HCT116 (cell line): ENCODE measurements around the gene QKI. TPM values are rescaled to one million over a fixed set of nuclear protein-coding genes. Genes with fewer than 3 reads are reported as not detected.

Experiments used
- ATAC-seq: fragments of 200-7000 bp; cut with Tn5 transposase; 2 replicates; pipeline ENCODE4 v1.9.1; 2020; ENCODE audit warnings: mild to moderate bottlenecking, moderate library complexity
- BruUV-seq: library from RNA; stranded (reverse); fragments of 400-500 nt; replicated peaks from 2 replicates; lab custom pipeline; 2021; lab: Mats Ljungman, UMichigan
- CTCF ChIA-PET: fragments of 300-600 bp; sonication (Branson Sonifier 250); formaldehyde crosslinking; loops from one replicate; lab custom pipeline; 2021; ENCODE audit warnings: antibody characterized with exemption; lab: Charles Lee
- POLR2A ChIA-PET: fragments of 300-600, 350-600 bp; sonication (Branson Sonifier 250); formaldehyde crosslinking; loops from one replicate; lab custom pipeline; 2021; ENCODE audit warnings: antibody characterized with exemption; lab: Charles Lee
- RAD21 ChIA-PET, 2 experiments: fragments of 300-600 bp; sonication (Branson Sonifier 250); formaldehyde crosslinking; loops; one replicate each; lab custom pipeline; 2023; ENCODE audit warnings: low total read pairs in 2 of 2; ENCODE audit not compliant: uncharacterized antibody in 2 of 2, unreplicated experiment in 2 of 2, low non-redundant PET in 1 of 2; lab: Charles Lee
- DNase-seq: peaks from one replicate; pipeline ENCODE4 v3.0.0-alpha.2; 2010; ENCODE audit warnings: low read depth, low spot score
- H2AFZ ChIP-seq: fragments of 200-600 bp; shearing (Covaris generic), sonication (generic); 2 replicates; pipeline ENCODE4 v1.6.1; 2017; ENCODE audit warnings: low read depth, mixed run types, mixed read lengths, antibody characterized with exemption, low read length; ENCODE audit not compliant: poor library complexity, severe bottlenecking
- H3K27ac ChIP-seq: 2 replicates; pipeline ENCODE4 v1.5.1; 2012; ENCODE audit warnings: low read depth, low read length
- H3K27me3 ChIP-seq: fragments of 200-600 bp; sonication (generic); 2 replicates; pipeline ENCODE4 v1.6.1; 2016; ENCODE audit warnings: mixed run types, low read length, mixed read lengths; ENCODE audit not compliant: insufficient read depth
- H3K36me3 ChIP-seq, 2 experiments: fragments of 200-500 bp in 1 of 2; fragments of 200-600 bp in 1 of 2; sonication (Bioruptor generic) in 1 of 2; sonication (generic) in 1 of 2; 2 replicates each; pipeline versions ENCODE4 v1.5.1 to v1.6.1; 2014 to 2016; ENCODE audit warnings: low read length in 2 of 2, inconsistent platforms in 1 of 2, mixed read lengths in 1 of 2, mixed run types in 1 of 2; ENCODE audit not compliant: insufficient read depth in 2 of 2, control insufficient read depth in 1 of 2
- H3K4me1 ChIP-seq, 2 experiments: fragments of 200-600 bp in 1 of 2; sonication (generic) in 1 of 2; 2 replicates each; pipeline versions ENCODE4 v1.5.1 to v1.6.1; 2012 to 2017; ENCODE audit warnings: low read length in 2 of 2, inconsistent platforms in 1 of 2, mild to moderate bottlenecking in 1 of 2, mixed read lengths in 1 of 2, mixed run types in 1 of 2, moderate library complexity in 1 of 2; ENCODE audit not compliant: insufficient read depth in 2 of 2, control insufficient read depth in 1 of 2
- H3K4me2 ChIP-seq: fragments of 200-600 bp; sonication (generic); 2 replicates; pipeline ENCODE4 v1.6.1; 2017; ENCODE audit warnings: mixed run types, low read length, mixed read lengths
- H3K4me3 ChIP-seq, 2 experiments: fragments of 200-600 bp in 1 of 2; sonication (generic) in 1 of 2; replicated peaks in 1 of 2; 2 replicates each; pipeline ENCODE4 v1.5.1; 2011 to 2016; ENCODE audit warnings: low read length in 2 of 2, control low read depth in 1 of 2, low read depth in 1 of 2, mild to moderate bottlenecking in 1 of 2, mixed read lengths in 1 of 2, mixed run types in 1 of 2
- H3K79me2 ChIP-seq: fragments of 200-600 bp; sonication (generic); 2 replicates; pipeline ENCODE4 v1.6.1; 2017; ENCODE audit warnings: mild to moderate bottlenecking, mixed run types, low read length, moderate library complexity, mixed read lengths; ENCODE audit not compliant: insufficient read depth
- H3K9ac ChIP-seq: fragments of 200-600 bp; sonication (generic); 2 replicates; pipeline ENCODE4 v1.6.1; 2016; ENCODE audit warnings: low read length, mixed read lengths
- H3K9me2 ChIP-seq: fragments of 200-600 bp; sonication (generic), shearing (Covaris generic); 2 replicates; pipeline ENCODE4 v1.6.1; 2017; ENCODE audit warnings: mixed run types, mild to moderate bottlenecking, moderate library complexity; ENCODE audit not compliant: insufficient read depth
- H3K9me3 ChIP-seq, 2 experiments: fragments of 200-500 bp in 1 of 2; fragments of 200-600 bp in 1 of 2; sonication (Bioruptor generic) in 1 of 2; sonication (generic) in 1 of 2; 2 replicates each; pipeline ENCODE4 v1.6.1; 2014 to 2017; ENCODE audit warnings: low read length in 2 of 2, mixed read lengths in 2 of 2, inconsistent platforms in 1 of 2, low read depth in 1 of 2, mild to moderate bottlenecking in 1 of 2, mixed run types in 1 of 2, moderate library complexity in 1 of 2; ENCODE audit not compliant: control insufficient read depth in 1 of 2, insufficient read depth in 1 of 2
- H4K20me1 ChIP-seq: fragments of 200-600 bp; sonication (generic), shearing (Covaris generic); 2 replicates; pipeline ENCODE4 v1.6.1; 2017; ENCODE audit warnings: mixed run types, mild to moderate bottlenecking, moderate library complexity; ENCODE audit not compliant: insufficient read depth
- ELF1 ChIP-seq: IDR thresholded peaks from 2 replicates; pipeline ENCODE4 v1.6.1; 2012; ENCODE audit warnings: low read depth, borderline replicate concordance
- EZH2phosphoT487 ChIP-seq: fragments of 200-600 bp; IDR thresholded peaks from 2 replicates; pipeline ENCODE4 v1.6.1; 2018; ENCODE audit warnings: antibody characterized with exemption, borderline replicate concordance
- TCF7L2 ChIP-seq: IDR thresholded peaks from 2 replicates; pipeline ENCODE4 v1.7.0; 2011; ENCODE audit warnings: borderline replicate concordance, inconsistent platforms; ENCODE audit not compliant: insufficient read depth, insufficient read length; ENCODE audit errors: extremely low read depth
- ZFX ChIP-seq: fragments of 450-650 bp; IDR thresholded peaks from 2 replicates; pipeline ENCODE4 v1.6.1; 2017
- intact Hi-C: fragments of 100-400 bp; cut with micrococcal nuclease; formaldehyde crosslinking; loops from 2 replicates; pipeline ENCODE4 v1.10.0; 2022
- total RNA-seq: library from RNA; stranded (reverse); gene quantifications from one replicate; pipeline ENCODE4 v1.2.1, GENCODE V29; 2021; ENCODE audit not compliant: unreplicated experiment

The QKI gene
- total RNA-seq, 1 experiment from 2014 or later, result 35.3 TPM

DNA sequence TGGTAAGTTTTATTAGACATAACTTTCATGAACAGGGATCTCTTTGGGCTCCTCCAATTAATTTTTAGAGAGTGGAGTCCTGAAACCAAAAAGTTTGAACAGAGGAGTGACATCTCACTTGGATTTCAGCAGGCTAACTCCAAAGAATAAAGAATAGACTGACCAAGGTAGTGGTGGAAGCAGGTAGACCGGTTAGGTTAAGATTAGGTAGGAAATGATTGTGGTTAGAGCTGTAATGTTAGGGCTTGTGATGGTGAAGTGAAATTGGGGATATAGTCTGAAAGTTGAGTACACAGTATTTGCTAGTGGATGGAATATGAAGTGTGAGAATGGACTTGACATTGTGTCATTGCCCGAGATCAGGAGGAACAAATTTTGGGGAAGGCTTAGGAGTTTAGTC, 27.8 kb downstream of the QKI start:
- Histone ChIP-seq H3K27me3 (no peaks in the 10 kb centered on the region), H3K4me2 (no peak overlapping the region), H3K9me2 (no peaks in the 10 kb centered on the region), H3K9me3 (no peaks in the 10 kb centered on the region), H3K79me2 (peaks cover 71% of the 10 kb centered on the region), H4K20me1 (no peaks in the 10 kb centered on the region; the same call in 1 of the 2 replicates), H3K4me1 (no peaks in the 10 kb centered on the region), H3K4me3 (no peak overlapping the region), H3K9ac (no peak overlapping the region), H2AFZ (no peak overlapping the region), H3K27ac (no peak overlapping the region), H3K36me3 (no peaks in the 10 kb centered on the region)
- BruUV-seq, result no TSS peak
- ATAC-seq (no peak), DNase-seq (no peak)
- ChIA-PET CTCF (no interaction called here), RAD21 (no interaction called here), POLR2A (no interaction called here)
- intact Hi-C loops, result no loop called here
- TF ChIP-seq ZFX (no peak), EZH2phosphoT487 (no peak), ELF1 (no peak)

DNA sequence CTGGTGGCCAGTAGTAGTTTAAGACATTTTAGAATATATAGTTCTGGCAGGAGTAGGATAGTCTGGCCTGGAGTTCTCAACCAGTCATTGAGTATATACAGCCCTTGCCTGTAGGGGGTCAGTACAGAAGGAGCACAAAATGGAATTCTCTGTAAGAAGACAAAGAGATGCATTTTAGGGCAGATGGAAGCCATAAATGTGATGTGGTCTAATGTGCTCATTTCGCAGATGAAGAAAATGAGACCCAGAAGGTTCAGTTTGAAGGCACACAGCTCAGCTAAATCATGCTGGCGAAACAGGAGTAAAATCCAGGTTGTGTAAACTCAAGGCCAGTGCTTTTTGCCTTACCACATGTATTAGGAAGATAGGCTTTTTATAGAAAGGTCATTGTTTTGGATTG, 29.6 kb downstream of the QKI start:
- no TSS peak for BruUV-seq
- CTCF ChIA-PET, result no interaction called here
- Histone ChIP-seq H3K27ac (no peak overlapping the region), H3K79me2 (peaks cover 73% of the 10 kb centered on the region), H3K4me2 (no peak overlapping the region), H3K36me3 (no peaks in the 10 kb centered on the region), H3K4me1 (no peaks in the 10 kb centered on the region), H3K27me3 (no peaks in the 10 kb centered on the region), H3K9me3 (no peaks in the 10 kb centered on the region), H3K9me2 (no peaks in the 10 kb centered on the region), H2AFZ (no peak overlapping the region), H3K4me3 (no peak overlapping the region), H4K20me1 (no peaks in the 10 kb centered on the region), H3K9ac (no peak overlapping the region)
- DNase-seq, result no peak
- TF ChIP-seq TCF7L2, result no peak
- intact Hi-C loops, result no loop called here
- peak; percentile 50; the same call in 1 of the 2 replicates for ATAC-seq
- POLR2A ChIA-PET, result no interaction called here
- RAD21 ChIA-PET, result no interaction called here
